ENCODE measurements around the gene NAA10.

Gene NAA10

GRCh38 chrX:153881281-153881680, 53.6 kb downstream of the NAA10 start:
- DNase-seq: no peak

GRCh38 chrX:153880440-153880815, 54.4 kb downstream of the NAA10 start:
- no peak for DNase-seq

- DNase-seq: no peak
Observed at GRCh38 chrX:153879741-153880439, 54.9 kb downstream of the NAA10 start.
